NCI-H1105 treated with DMSO at 0.1 percent for 48 hours (cell line): ENCODE results near the gene SETBP1.

ENCODE experiments used
- DNase-seq: peaks from one replicate; lab custom pipeline; 2025; lab: John Stamatoyannopoulos, UW

SETBP1 gene

GRCh38 chr18:44841752-44842587, 161.3 kb downstream of the SETBP1 start:
- no peak for DNase-seq

- no peak for DNase-seq
These were observed 162.1 kb downstream of the SETBP1 start for GRCh38 chr18:44842588-44843412.

GRCh38 chr18:44844486-44844885, 163.8 kb downstream of the SETBP1 start:
- no peak for DNase-seq

- no peak for DNase-seq
These were observed 165.8 kb downstream of the SETBP1 start for GRCh38 chr18:44846450-44846849.

GRCh38 chr18:44848644-44849335, 168.1 kb downstream of the SETBP1 start:
- peak; percentile 23 for DNase-seq

- DNase-seq = no peak
These were observed 168.7 kb downstream of the SETBP1 start for GRCh38 chr18:44849361-44849760.

- DNase-seq = no peak
These were observed 169.3 kb downstream of the SETBP1 start for GRCh38 chr18:44850001-44850400.

- DNase-seq = peak; percentile 14
These were observed 171.4 kb downstream of the SETBP1 start for GRCh38 chr18:44851856-44852621.

- DNase-seq = peak; percentile 26
These were observed 172.1 kb downstream of the SETBP1 start for GRCh38 chr18:44852818-44853217.

GRCh38 chr18:44853430-44853829, 172.7 kb downstream of the SETBP1 start:
- DNase-seq = no peak

GRCh38 chr18:44855681-44856080, 175.0 kb downstream of the SETBP1 start:
- DNase-seq = no peak

- DNase-seq = no peak
These were observed 175.5 kb downstream of the SETBP1 start for GRCh38 chr18:44856157-44856556.

GRCh38 chr18:44857081-44857480, 176.4 kb downstream of the SETBP1 start:
- no peak for DNase-seq

- no peak for DNase-seq
These were observed 177.2 kb downstream of the SETBP1 start for GRCh38 chr18:44857744-44858491.

- DNase-seq = no peak
These were observed 178.6 kb downstream of the SETBP1 start for GRCh38 chr18:44859263-44859662.

GRCh38 chr18:44859751-44860439, 179.2 kb downstream of the SETBP1 start:
- peak; percentile 46 for DNase-seq

- DNase-seq = no peak
These were observed 181.4 kb downstream of the SETBP1 start for GRCh38 chr18:44862112-44862511.

GRCh38 chr18:44866103-44866502, 185.4 kb downstream of the SETBP1 start:
- no peak for DNase-seq

GRCh38 chr18:44869533-44869932, 188.8 kb downstream of the SETBP1 start:
- DNase-seq = no peak
